ENCODE data around the gene ZBTB38. TPM values are rescaled to one million over a fixed set of nuclear protein-coding genes. Genes with fewer than 3 reads are reported as not detected.

The ZBTB38 gene
- total RNA-seq, 1 donor from 2014 or later, result 101 TPM

- Histone ChIP-seq H3K27me3 (no peaks in the 10 kb centered on the region), H3K9me3 (no peaks in the 10 kb centered on the region), H3K27ac (peak overlapping the region; percentile 89 to 99), H3K4me3 (peak overlapping the region; percentile 85 to 88), H3K36me3 (peaks cover 5 to 26% of the 10 kb centered on the region in 2 donors), H3K4me1 (peaks cover 2 to 50% of the 10 kb centered on the region in 2 donors)
- intact Hi-C loops (cut with DNase I), result loop anchor here (2.0 to 5.0 kb wide), 2 partner anchors 34 to 50 kb away; partner anchors contain the start of gene ZBTB38
- peak in 1 of 3 experiments; percentile 7 for TF ChIP-seq CTCF (IDR thresholded peaks at IDR 0.05)
- DNase-seq (ENCODE audit: low spot score in 2 of 2), result peak in 1 of 2 donors; percentile 81
Measured at GRCh38 chr3:141402476-141403171, 34.3 kb downstream of the ZBTB38 start.

- no peak for TF ChIP-seq CTCF (IDR thresholded peaks at IDR 0.05)
- intact Hi-C loops (cut with DNase I), result loop anchor here (2.0 to 5.0 kb wide), 2 partner anchors 35 to 49 kb away; partner anchors contain the start of gene ZBTB38
- no peaks in the 10 kb centered on the region for H3K27me3 ChIP-seq
- H3K36me3 ChIP-seq, result peaks cover 5 to 33% of the 10 kb centered on the region in 2 donors
- peak overlapping the region; percentile 85 to 88 for H3K4me3 ChIP-seq
- H3K4me1 ChIP-seq, result peaks cover 2 to 55% of the 10 kb centered on the region in 2 donors
- H3K9me3 ChIP-seq, result no peaks in the 10 kb centered on the region
- DNase-seq (ENCODE audit: low spot score in 2 of 2), result no peak
- H3K27ac ChIP-seq, result peak overlapping the region; percentile 89 to 99
Measured at GRCh38 chr3:141403576-141403975, 35.3 kb downstream of the ZBTB38 start.

- no peak for TF ChIP-seq CTCF (IDR thresholded peaks at IDR 0.05)
- intact Hi-C loops (cut with DNase I), result no loop called here
Measured at GRCh38 chr3:141405025-141405424, 36.7 kb downstream of the ZBTB38 start.

GRCh38 chr3:141405591-141405990 lies 37.3 kb downstream of the ZBTB38 start:
- Histone ChIP-seq H3K9me3 (no peaks in the 10 kb centered on the region), H3K4me1 (peaks cover 2 to 64% of the 10 kb centered on the region in 2 donors), H3K36me3 (peaks cover 5 to 33% of the 10 kb centered on the region in 2 donors), H3K27me3 (no peaks in the 10 kb centered on the region), H3K27ac (peak overlapping the region; percentile 89 to 99), H3K4me3 (no peak overlapping the region)
- no peak for DNase-seq (ENCODE audit: low spot score in 2 of 2)
- no peak for TF ChIP-seq CTCF (IDR thresholded peaks at IDR 0.05)
- intact Hi-C loops (cut with DNase I), result no loop called here

More at GRCh38 chr3:141405025-141405424, 36.7 kb downstream of the ZBTB38 start:
- Histone ChIP-seq H3K27ac (peak overlapping the region; percentile 89 to 99), H3K27me3 (no peaks in the 10 kb centered on the region), H3K9me3 (no peaks in the 10 kb centered on the region), H3K4me1 (peaks cover 2 to 64% of the 10 kb centered on the region in 2 donors), H3K36me3 (peaks cover 5 to 33% of the 10 kb centered on the region in 2 donors), H3K4me3 (no peak overlapping the region)
- DNase-seq (ENCODE audit: low spot score in 2 of 2), result no peak

GRCh38 chr3:141406265-141406664 lies 38.0 kb downstream of the ZBTB38 start:
- TF ChIP-seq CTCF (IDR thresholded peaks at IDR 0.05), result no peak
- no peak for DNase-seq (ENCODE audit: low spot score in 2 of 2)
- Histone ChIP-seq H3K27ac (peak overlapping the region; percentile 89 to 99), H3K4me3 (no peak overlapping the region), H3K4me1 (peaks cover 8 to 66% of the 10 kb centered on the region in 2 donors), H3K9me3 (no peaks in the 10 kb centered on the region), H3K27me3 (no peaks in the 10 kb centered on the region), H3K36me3 (peaks cover 5 to 33% of the 10 kb centered on the region in 2 donors)
- intact Hi-C loops (cut with DNase I), result no loop called here

Data from ascending aorta (tissue), 2 donors.